Measurements from ENCODE around the gene KRTAP22-1. TPM values are rescaled to one million over a fixed set of nuclear protein-coding genes. Genes with fewer than 3 reads are reported as not detected.

Gene KRTAP22-1
- total RNA-seq, 4 donors from 2014 or later = not detected

DNA sequence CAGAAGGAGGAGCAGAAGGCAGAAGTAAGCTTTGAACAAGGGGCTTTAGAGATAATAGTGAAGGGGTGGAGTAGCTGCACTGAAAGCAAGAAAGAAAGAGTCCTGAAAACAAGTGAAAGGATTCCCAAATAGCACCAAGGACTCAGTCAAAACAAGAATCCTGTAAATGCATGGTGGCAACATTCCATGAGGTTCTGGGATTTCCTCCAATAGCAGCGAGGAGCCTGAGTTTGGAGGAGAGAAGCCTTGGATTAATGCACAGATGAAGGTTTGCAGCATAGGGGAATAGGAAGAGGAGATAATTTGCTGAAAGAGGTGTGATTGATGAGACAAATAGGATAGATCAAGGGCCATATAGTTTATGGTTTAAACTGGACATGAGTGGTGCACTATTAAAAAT is 21.5 kb upstream of the KRTAP22-1 start:
- whole genome bisulfite sequencing, 2 donors (ENCODE audit: low coverage in 1 of 2) = 55 to 61% methylated on average over 1 of the region's 1 CpG
- no peak for TF ChIP-seq EP300 (IDR thresholded peaks at IDR 0.05; ENCODE audit: low read depth)
- no peak for TF ChIP-seq POLR2A (IDR thresholded peaks at IDR 0.05)
- no peak for TF ChIP-seq POLR2AphosphoS5 (IDR thresholded peaks at IDR 0.05)
- no peak for TF ChIP-seq CTCF (IDR thresholded peaks at IDR 0.05)

DNA sequence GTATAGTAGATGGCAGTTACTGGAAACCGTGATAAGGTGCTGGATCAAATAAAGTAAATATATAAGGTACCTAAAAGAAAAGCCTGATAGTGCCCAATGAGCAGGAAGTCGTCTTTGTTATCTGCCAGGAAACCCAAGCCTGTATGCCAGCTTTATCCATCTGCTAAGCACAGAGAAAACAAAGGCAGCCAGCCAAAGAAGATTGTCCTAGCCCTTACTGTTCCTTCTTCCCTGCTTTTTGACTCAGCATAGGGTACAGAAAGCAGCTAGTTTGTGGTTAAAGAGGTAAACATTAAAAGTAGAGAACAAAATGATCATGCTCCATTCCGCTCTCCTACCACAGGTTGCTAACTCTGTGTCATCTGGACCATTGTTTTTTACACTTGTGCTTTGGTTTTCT is 20.8 kb upstream of the KRTAP22-1 start:
- WGBS, 2 donors (ENCODE audit: low coverage in 1 of 2) = 57 to 58% methylated on average over 3 of the region's 3 CpGs
- intact Hi-C loops (cut with DNase I; ENCODE audit: low total_unique reads) = no loop called here
- Histone ChIP-seq H3K27ac (no peak overlapping the region), H3K4me3 (no peak overlapping the region), H3K4me1 (no peaks in the 10 kb centered on the region), H3K9me3 (no peaks in the 10 kb centered on the region), H3K27me3 (no peaks in the 10 kb centered on the region), H3K36me3 (no peaks in the 10 kb centered on the region)
- in situ Hi-C loops (cut with MboI; ENCODE audit: low pct_ligation_motif_present in 1 of 4, low pct_unique_long_range_greater_than_20kb in 1 of 4, low sequenced_read_pairs in 3 of 4) = no loop called here
- no peak for DNase-seq
- no peak for TF ChIP-seq POLR2AphosphoS5 (IDR thresholded peaks at IDR 0.05)
- no peak for TF ChIP-seq CTCF (IDR thresholded peaks at IDR 0.05)
- no peak for TF ChIP-seq POLR2A (IDR thresholded peaks at IDR 0.05)
- no peak for TF ChIP-seq EP300 (IDR thresholded peaks at IDR 0.05; ENCODE audit: low read depth)

More for the DNA sequence above, 21.5 kb upstream of the KRTAP22-1 start:
- DNase-seq = no peak
- Histone ChIP-seq H3K9me3 (no peaks in the 10 kb centered on the region), H3K4me3 (no peak overlapping the region), H3K27ac (no peak overlapping the region), H3K36me3 (no peaks in the 10 kb centered on the region), H3K4me1 (no peaks in the 10 kb centered on the region), H3K27me3 (no peaks in the 10 kb centered on the region)
- in situ Hi-C loops (cut with MboI; ENCODE audit: low pct_ligation_motif_present in 1 of 4, low pct_unique_long_range_greater_than_20kb in 1 of 4, low sequenced_read_pairs in 3 of 4) = no loop called here
- intact Hi-C loops (cut with DNase I; ENCODE audit: low total_unique reads) = no loop called here

- Histone ChIP-seq H3K36me3 (no peaks in the 10 kb centered on the region), H3K27ac (no peak overlapping the region), H3K9me3 (no peaks in the 10 kb centered on the region), H3K4me1 (no peaks in the 10 kb centered on the region), H3K4me3 (no peak overlapping the region), H3K27me3 (no peaks in the 10 kb centered on the region)
- intact Hi-C loops (cut with DNase I; ENCODE audit: low total_unique reads) (no loop called here), in situ Hi-C loops (cut with MboI; ENCODE audit: low pct_ligation_motif_present in 1 of 4, low pct_unique_long_range_greater_than_20kb in 1 of 4, low sequenced_read_pairs in 3 of 4) (no loop called here)
- DNase-seq = no peak
- TF ChIP-seq CTCF (IDR thresholded peaks at IDR 0.05) = no peak
- no peak for TF ChIP-seq EP300 (IDR thresholded peaks at IDR 0.05; ENCODE audit: low read depth)
- no peak for TF ChIP-seq POLR2A (IDR thresholded peaks at IDR 0.05)
- TF ChIP-seq POLR2AphosphoS5 (IDR thresholded peaks at IDR 0.05) = no peak
- WGBS, 2 donors (ENCODE audit: low coverage in 1 of 2) = 54 to 67% methylated on average over 1 of the region's 1 CpG
These were observed 18.0 kb upstream of the KRTAP22-1 start for GRCh38 chr21:30582870-30583269.

GRCh38 chr21:30590297-30590696 is 10.6 kb upstream of the KRTAP22-1 start, which contains the start of gene KRTAP22-2:
Gene KRTAP22-2, minus strand, starts transcription at chr21:30590397.
- in situ Hi-C loops (cut with MboI; ENCODE audit: low pct_ligation_motif_present in 1 of 4, low pct_unique_long_range_greater_than_20kb in 1 of 4, low sequenced_read_pairs in 3 of 4) (no loop called here), intact Hi-C loops (cut with DNase I; ENCODE audit: low total_unique reads) (no loop called here)
- H3K27me3 ChIP-seq = no peaks in the 10 kb centered on the region
- H3K4me1 ChIP-seq = no peaks in the 10 kb centered on the region
- no peak for DNase-seq
- no peaks in the 10 kb centered on the region for H3K36me3 ChIP-seq
- TF ChIP-seq CTCF (IDR thresholded peaks at IDR 0.05) (no peak), POLR2A (IDR thresholded peaks at IDR 0.05) (no peak), EP300 (IDR thresholded peaks at IDR 0.05; ENCODE audit: low read depth) (no peak), POLR2AphosphoS5 (IDR thresholded peaks at IDR 0.05) (no peak)
- H3K27ac ChIP-seq = no peak within 1 kb of the TSS
- no peaks in the 10 kb centered on the region for H3K9me3 ChIP-seq
- H3K4me3 ChIP-seq = no peak within 1 kb of the TSS

All from transverse colon (tissue), 4 donors.